DOHH2 (cell line): ENCODE results near the gene MRPL57.

Source experiments
- H3F3A ChIP-seq: fragments of 200-600 bp; sonication (generic), shearing (Covaris generic); 2 replicates; pipeline ENCODE4 v1.6.0; 2016; ENCODE audit warnings: antibody characterized with exemption, mild to moderate bottlenecking; ENCODE audit not compliant: control insufficient read depth, insufficient read depth
- H3K27ac ChIP-seq: fragments of 200-600 bp; sonication (generic); 2 replicates; pipeline ENCODE4 v1.5.1; 2014; ENCODE audit warnings: low read depth, mild to moderate bottlenecking, low read length, moderate library complexity
- H3K27me3 ChIP-seq: fragments of 200-600 bp; sonication (generic); 2 replicates; pipeline ENCODE4 v1.6.1; 2014; ENCODE audit warnings: mild to moderate bottlenecking, low read length, mixed read lengths; ENCODE audit not compliant: control insufficient read depth
- H3K36me3 ChIP-seq: fragments of 200-600 bp; sonication (generic); 2 replicates; pipeline ENCODE4 v1.6.1; 2014; ENCODE audit warnings: mild to moderate bottlenecking, low read length, moderate library complexity, mixed read lengths; ENCODE audit not compliant: control insufficient read depth
- H3K4me1 ChIP-seq: fragments of 200-600 bp; sonication (generic); 2 replicates; pipeline ENCODE4 v1.6.1; 2014; ENCODE audit warnings: mild to moderate bottlenecking, low read length, mixed read lengths; ENCODE audit not compliant: control insufficient read depth
- H3K4me2 ChIP-seq: fragments of 200-600 bp; sonication (generic); 2 replicates; pipeline ENCODE4 v1.6.0; 2014; ENCODE audit warnings: mild to moderate bottlenecking, low read length, moderate library complexity
- H3K4me3 ChIP-seq: fragments of 200-600 bp; sonication (generic); 2 replicates; pipeline ENCODE4 v1.5.1; 2014; ENCODE audit warnings: mild to moderate bottlenecking, low read length, mixed read lengths
- H3K79me2 ChIP-seq: fragments of 200-600 bp; sonication (generic); 2 replicates; pipeline ENCODE4 v1.6.1; 2014; ENCODE audit warnings: mild to moderate bottlenecking, low read length, mixed read lengths; ENCODE audit not compliant: control insufficient read depth
- H3K9me2 ChIP-seq: fragments of 200-600 bp; sonication (generic); replicated peaks from 2 replicates; pipeline ENCODE4 v1.6.1; 2014; ENCODE audit warnings: mild to moderate bottlenecking, low read length, mixed read lengths; ENCODE audit not compliant: control insufficient read depth
- H3K9me3 ChIP-seq: fragments of 200-600 bp; sonication (generic); 2 replicates; pipeline ENCODE4 v1.6.1; 2014; ENCODE audit warnings: antibody characterized with exemption, low read length, mixed read lengths; ENCODE audit not compliant: control insufficient read depth, insufficient read depth
- H4K20me1 ChIP-seq: fragments of 200-600 bp; sonication (generic); 2 replicates; pipeline ENCODE4 v1.6.0; 2014; ENCODE audit warnings: low read depth, mild to moderate bottlenecking, antibody characterized with exemption, low read length, moderate library complexity; ENCODE audit not compliant: control insufficient read depth, insufficient read depth
- CTCF ChIP-seq: fragments of 200-600 bp; sonication (generic); IDR thresholded peaks from one replicate; pipeline ENCODE4 v1.5.1; 2014; ENCODE audit warnings: antibody characterized with exemption, mild to moderate bottlenecking, low read depth, low read length; ENCODE audit not compliant: poor library complexity, severe bottlenecking
- EZH2phosphoT487 ChIP-seq: fragments of 200-600 bp; sonication (generic); IDR thresholded peaks from 2 replicates; pipeline ENCODE4 v1.6.1; 2017; ENCODE audit warnings: borderline replicate concordance, mild to moderate bottlenecking, antibody characterized with exemption, low read length, moderate library complexity, mixed read lengths

MRPL57 gene

GRCh38 chr13:21225841-21226581 lies 49.6 kb downstream of the MRPL57 start:
- Histone ChIP-seq H3K4me2 (no peak overlapping the region), H3K27ac (no peak overlapping the region), H3K9me3 (no peaks in the 10 kb centered on the region), H4K20me1 (no peaks in the 10 kb centered on the region), H3K36me3 (no peaks in the 10 kb centered on the region), H3K27me3 (no peaks in the 10 kb centered on the region; the same call in 1 of the 2 replicates), H3K4me1 (no peaks in the 10 kb centered on the region), H3K79me2 (no peaks in the 10 kb centered on the region), H3F3A (no peaks in the 10 kb centered on the region), H3K4me3 (no peak overlapping the region), H3K9me2 (no peaks in the 10 kb centered on the region)
- TF ChIP-seq EZH2phosphoT487 (no peak), CTCF (no peak)

GRCh38 chr13:21227917-21228316 lies 51.5 kb downstream of the MRPL57 start:
- TF ChIP-seq EZH2phosphoT487 = no peak
- TF ChIP-seq CTCF = no peak
- H3K27ac ChIP-seq = no peak overlapping the region

More at GRCh38 chr13:21227917-21228316, 51.5 kb downstream of the MRPL57 start:
- H3K36me3 ChIP-seq = no peaks in the 10 kb centered on the region
- H3F3A ChIP-seq = no peaks in the 10 kb centered on the region
- H3K9me2 ChIP-seq = no peaks in the 10 kb centered on the region
- no peaks in the 10 kb centered on the region for H3K79me2 ChIP-seq
- H4K20me1 ChIP-seq = no peaks in the 10 kb centered on the region
- no peaks in the 10 kb centered on the region for H3K4me1 ChIP-seq
- no peak overlapping the region for H3K4me2 ChIP-seq
- H3K27me3 ChIP-seq = no peaks in the 10 kb centered on the region
- no peaks in the 10 kb centered on the region for H3K9me3 ChIP-seq
- no peak overlapping the region for H3K4me3 ChIP-seq
